ENCODE results near the gene NBEAL2.

NBEAL2 gene

GRCh38 chr3:46981932-46982471, 2.5 kb downstream of the NBEAL2 start:
- CTCF ChIA-PET = interaction anchor here (0.6 to 1.4 kb wide), 4 partner anchors 12 to 59 kb away, joined by 3 read pairs; no protein-coding TSS in a partner anchor
- H3K36me3 Mint-ChIP-seq = peaks cover 32% of the 10 kb centered on the region
- H3K27ac Mint-ChIP-seq = peak overlapping the region; percentile 78
- DNase-seq = no peak
- H3K27me3 Mint-ChIP-seq = no peaks in the 10 kb centered on the region
- H3K9me3 Mint-ChIP-seq = no peaks in the 10 kb centered on the region
- peaks cover 78% of the 10 kb centered on the region for H3K4me1 Mint-ChIP-seq
- peak overlapping the region; percentile 86 for H3K4me3 Mint-ChIP-seq

- Mint-ChIP-seq H3K27ac (peak overlapping the region; percentile 77), H3K36me3 (peaks cover 35% of the 10 kb centered on the region), H3K9me3 (no peaks in the 10 kb centered on the region), H3K4me1 (peaks cover 79% of the 10 kb centered on the region), H3K4me3 (no peak overlapping the region), H3K27me3 (no peaks in the 10 kb centered on the region)
- CTCF ChIA-PET = interaction anchor here (0.8 to 1.4 kb wide), 2 partner anchors 11 to 35 kb away, joined by 3 read pairs; no protein-coding TSS in a partner anchor
- no peak for DNase-seq
Measured at GRCh38 chr3:46982546-46982945, 3.1 kb downstream of the NBEAL2 start.

GRCh38 chr3:46984591-46985459, 5.4 kb downstream of the NBEAL2 start:
- no peak overlapping the region for H3K4me3 Mint-ChIP-seq
- H3K27ac Mint-ChIP-seq = peak overlapping the region; percentile 69

GRCh38 chr3:46985588-46985987, 6.1 kb downstream of the NBEAL2 start:
- CTCF ChIA-PET = interaction anchor here (1.0 to 1.1 kb wide), 2 partner anchors 13 to 27 kb away, joined by 3 read pairs; no protein-coding TSS in a partner anchor
- peak overlapping the region; percentile 92 for H3K27ac Mint-ChIP-seq
- H3K27me3 Mint-ChIP-seq = no peaks in the 10 kb centered on the region
- no peaks in the 10 kb centered on the region for H3K9me3 Mint-ChIP-seq
- no peak overlapping the region for H3K4me3 Mint-ChIP-seq
- H3K36me3 Mint-ChIP-seq = peaks cover 59% of the 10 kb centered on the region
- no peak for DNase-seq
- peaks cover 92% of the 10 kb centered on the region for H3K4me1 Mint-ChIP-seq

More at GRCh38 chr3:46984591-46985459, 5.4 kb downstream of the NBEAL2 start:
- no peak for DNase-seq
- CTCF ChIA-PET = interaction anchor here (1.0 to 1.1 kb wide), 2 partner anchors 14 to 26 kb away, joined by 3 read pairs; no protein-coding TSS in a partner anchor
- Mint-ChIP-seq H3K27me3 (no peaks in the 10 kb centered on the region), H3K4me1 (peaks cover 87% of the 10 kb centered on the region), H3K36me3 (peaks cover 52% of the 10 kb centered on the region), H3K9me3 (no peaks in the 10 kb centered on the region)

- Mint-ChIP-seq H3K27ac (peak overlapping the region; percentile 92), H3K36me3 (peaks cover 64% of the 10 kb centered on the region), H3K4me1 (peaks cover 89% of the 10 kb centered on the region), H3K27me3 (no peaks in the 10 kb centered on the region), H3K4me3 (peak overlapping the region; percentile 78), H3K9me3 (no peaks in the 10 kb centered on the region)
- CTCF ChIA-PET = interaction anchor here (0.8 to 1.2 kb wide), 2 partner anchors 12 to 17 kb away, joined by 3 read pairs; no protein-coding TSS in a partner anchor
- no peak for DNase-seq
Measured at GRCh38 chr3:46986055-46986730, 6.7 kb downstream of the NBEAL2 start.

GRCh38 chr3:46986782-46987310, 7.4 kb downstream of the NBEAL2 start:
- Mint-ChIP-seq H3K9me3 (no peaks in the 10 kb centered on the region), H3K4me3 (peak overlapping the region; percentile 78), H3K27ac (peak overlapping the region; percentile 92), H3K4me1 (peaks cover 84% of the 10 kb centered on the region), H3K27me3 (no peaks in the 10 kb centered on the region), H3K36me3 (peaks cover 63% of the 10 kb centered on the region)
- CTCF ChIA-PET = interaction anchor here (0.7 to 1.3 kb wide), 6 partner anchors 9 to 73 kb away, joined by 3 to 5 read pairs (median 3); no protein-coding TSS in a partner anchor
- no peak for DNase-seq

GRCh38 chr3:46987319-46987742, 7.9 kb downstream of the NBEAL2 start:
- no peak for DNase-seq
- H3K4me1 Mint-ChIP-seq = peaks cover 81% of the 10 kb centered on the region
- H3K4me3 Mint-ChIP-seq = peak overlapping the region; percentile 78
- H3K27ac Mint-ChIP-seq = peak overlapping the region; percentile 92
- H3K27me3 Mint-ChIP-seq = no peaks in the 10 kb centered on the region
- peaks cover 63% of the 10 kb centered on the region for H3K36me3 Mint-ChIP-seq
- CTCF ChIA-PET = interaction anchor here (0.7 to 1.3 kb wide), 5 partner anchors 10 to 74 kb away, joined by 3 to 5 read pairs (median 3); no protein-coding TSS in a partner anchor
- no peaks in the 10 kb centered on the region for H3K9me3 Mint-ChIP-seq

- Mint-ChIP-seq H3K4me1 (peaks cover 76% of the 10 kb centered on the region), H3K9me3 (no peaks in the 10 kb centered on the region), H3K36me3 (peaks cover 61% of the 10 kb centered on the region), H3K27me3 (no peaks in the 10 kb centered on the region), H3K27ac (peak overlapping the region; percentile 92), H3K4me3 (peak overlapping the region; percentile 78)
- peak; percentile 96 for DNase-seq
- CTCF ChIA-PET = interaction anchor here (0.7 to 1.3 kb wide), 4 partner anchors 10 to 74 kb away, joined by 3 to 5 read pairs (median 3); no protein-coding TSS in a partner anchor
Measured at GRCh38 chr3:46987743-46988401, 8.4 kb downstream of the NBEAL2 start.

GRCh38 chr3:46988616-46989015, 9.2 kb downstream of the NBEAL2 start:
- H3K4me1 Mint-ChIP-seq = peaks cover 70% of the 10 kb centered on the region
- no peaks in the 10 kb centered on the region for H3K27me3 Mint-ChIP-seq
- peaks cover 61% of the 10 kb centered on the region for H3K36me3 Mint-ChIP-seq

GRCh38 chr3:46989146-46989810, 9.8 kb downstream of the NBEAL2 start:
- Mint-ChIP-seq H3K9me3 (no peaks in the 10 kb centered on the region), H3K4me1 (peaks cover 67% of the 10 kb centered on the region), H3K4me3 (no peak overlapping the region), H3K27ac (peak overlapping the region; percentile 83), H3K27me3 (no peaks in the 10 kb centered on the region), H3K36me3 (peaks cover 60% of the 10 kb centered on the region)
- DNase-seq = no peak
- CTCF ChIA-PET = no interaction called here

More at GRCh38 chr3:46988616-46989015, 9.2 kb downstream of the NBEAL2 start:
- no peak for DNase-seq
- H3K27ac Mint-ChIP-seq = peak overlapping the region; percentile 92
- no peaks in the 10 kb centered on the region for H3K9me3 Mint-ChIP-seq
- peak overlapping the region; percentile 78 for H3K4me3 Mint-ChIP-seq
- CTCF ChIA-PET = no interaction called here

- peak overlapping the region; percentile 45 for H3K27ac Mint-ChIP-seq
- CTCF ChIA-PET = no interaction called here
- no peak overlapping the region for H3K4me3 Mint-ChIP-seq
- H3K9me3 Mint-ChIP-seq = no peaks in the 10 kb centered on the region
- peaks cover 58% of the 10 kb centered on the region for H3K36me3 Mint-ChIP-seq
- H3K27me3 Mint-ChIP-seq = no peaks in the 10 kb centered on the region
- H3K4me1 Mint-ChIP-seq = peaks cover 52% of the 10 kb centered on the region
- no peak for DNase-seq
Measured at GRCh38 chr3:46990573-46991374, 11.3 kb downstream of the NBEAL2 start.

- no peak for DNase-seq
- H3K9me3 Mint-ChIP-seq = no peaks in the 10 kb centered on the region
- CTCF ChIA-PET = interaction anchor here (1.2 kb wide), 1 partner anchor 12 kb away, joined by 4 read pairs; the partner anchor contains the start of gene NBEAL2
- H3K4me3 Mint-ChIP-seq = no peak overlapping the region
- no peaks in the 10 kb centered on the region for H3K27me3 Mint-ChIP-seq
- H3K27ac Mint-ChIP-seq = no peak overlapping the region
- H3K36me3 Mint-ChIP-seq = peaks cover 52% of the 10 kb centered on the region
- peaks cover 44% of the 10 kb centered on the region for H3K4me1 Mint-ChIP-seq
Measured at GRCh38 chr3:46991406-46992165, 12.1 kb downstream of the NBEAL2 start.

Data from activated naive CD4-positive, alpha-beta T cell treated with anti-CD3 and anti-CD28 coated beads, Interleukin-2, amount 10 ng/mL, durations not matched to agents 7 days and 5 days (primary cell).